Mesenchymal stem cell (in vitro differentiated cells and primary cell): ENCODE data around the gene GHR.

Experiments used
- DNase-seq: peaks from one replicate; pipeline ENCODE4 v3.0.0-alpha.2; 2013
- H2AFZ ChIP-seq: one replicate; pipeline ENCODE4 v1.6.1; 2013; ENCODE audit warnings: low read depth, mild to moderate bottlenecking, control low read depth, inconsistent platforms, low read length, moderate library complexity
- H2AK5ac ChIP-seq: 2 replicates; pipeline ENCODE4 v1.6.1; 2013; ENCODE audit warnings: low read length, moderate library complexity, mild to moderate bottlenecking, inconsistent platforms; ENCODE audit not compliant: severe bottlenecking
- H2BK120ac ChIP-seq: one replicate; pipeline ENCODE4 v1.6.1; 2013; ENCODE audit warnings: low read depth, mild to moderate bottlenecking, inconsistent platforms, low read length, moderate library complexity
- H2BK12ac ChIP-seq, 2 experiments: one replicate each; pipeline ENCODE4 v1.6.1; 2013; ENCODE audit warnings: inconsistent platforms in 2 of 2, low read length in 2 of 2, mild to moderate bottlenecking in 2 of 2, moderate library complexity in 2 of 2, control low read depth in 1 of 2
- H2BK15ac ChIP-seq: one replicate; pipeline ENCODE4 v1.6.1; 2013; ENCODE audit warnings: mild to moderate bottlenecking, low read depth, inconsistent platforms; ENCODE audit not compliant: poor library complexity, severe bottlenecking
- H2BK5ac ChIP-seq: 2 replicates; pipeline ENCODE4 v1.6.1; 2013; ENCODE audit warnings: low read depth, mild to moderate bottlenecking, low read length, control low read depth, inconsistent platforms; ENCODE audit not compliant: poor library complexity, severe bottlenecking
- H3K14ac ChIP-seq, 2 experiments: one replicate each; pipeline ENCODE4 v1.6.1; 2013; ENCODE audit warnings: inconsistent platforms in 2 of 2, low read length in 2 of 2, control low read depth in 1 of 2, mild to moderate bottlenecking in 1 of 2, moderate library complexity in 1 of 2
- H3K18ac ChIP-seq, 2 experiments: one replicate each; pipeline ENCODE4 v1.6.1; 2013; ENCODE audit warnings: inconsistent platforms in 2 of 2, low read length in 2 of 2, control low read depth in 1 of 2, low read depth in 1 of 2, mild to moderate bottlenecking in 1 of 2
- H3K23ac ChIP-seq, 2 experiments: one replicate each; pipeline ENCODE4 v1.6.1; 2013; ENCODE audit warnings: inconsistent platforms in 2 of 2, low read length in 2 of 2, mild to moderate bottlenecking in 2 of 2, moderate library complexity in 2 of 2, control low read depth in 1 of 2
- H3K27ac ChIP-seq: 2 replicates; pipeline ENCODE4 v1.5.1; 2013; ENCODE audit warnings: mild to moderate bottlenecking, moderate library complexity, low read length, control low read depth, inconsistent platforms; ENCODE audit not compliant: poor library complexity, severe bottlenecking
- H3K27me3 ChIP-seq, 2 experiments: 2 replicates each; pipeline versions ENCODE4 v1.6.1 to v1.7.0; 2013; ENCODE audit warnings: low read length in 2 of 2, mild to moderate bottlenecking in 2 of 2, moderate library complexity in 2 of 2, control low read depth in 1 of 2, inconsistent platforms in 1 of 2; ENCODE audit not compliant: control insufficient read depth in 1 of 2, insufficient read depth in 1 of 2
- H3K36me3 ChIP-seq, 2 experiments: 2 replicates each; pipeline versions ENCODE4 v1.6.1 to v1.7.0; 2013; ENCODE audit warnings: low read length in 2 of 2, control low read depth in 1 of 2, inconsistent platforms in 1 of 2, low read depth in 1 of 2, mild to moderate bottlenecking in 1 of 2; ENCODE audit not compliant: insufficient read depth in 2 of 2, control insufficient read depth in 1 of 2
- H3K4ac ChIP-seq, 2 experiments: one replicate each; pipeline ENCODE4 v1.6.1; 2013; ENCODE audit warnings: inconsistent platforms in 2 of 2, low read length in 2 of 2, mild to moderate bottlenecking in 2 of 2, moderate library complexity in 2 of 2, control low read depth in 1 of 2, low read depth in 1 of 2
- H3K4me1 ChIP-seq: 2 replicates; pipeline ENCODE4 v1.6.1; 2013; ENCODE audit warnings: low read depth, low read length, control low read depth; ENCODE audit not compliant: control insufficient read depth, insufficient read depth
- H3K4me2 ChIP-seq: 2 replicates; pipeline ENCODE4 v1.6.1; 2013; ENCODE audit warnings: low read length, mild to moderate bottlenecking, inconsistent platforms; ENCODE audit not compliant: poor library complexity, severe bottlenecking
- H3K4me3 ChIP-seq, 2 experiments: 2 replicates each; pipeline versions ENCODE4 v1.5.1 to v1.7.0; 2013; ENCODE audit warnings: low read length in 2 of 2, mild to moderate bottlenecking in 2 of 2, control low read depth in 1 of 2, low read depth in 1 of 2; ENCODE audit not compliant: insufficient read depth in 1 of 2
- H3K79me1 ChIP-seq: replicated peaks from 2 replicates; pipeline ENCODE4 v1.6.1; 2013; ENCODE audit warnings: mild to moderate bottlenecking, control low read depth, low read length, inconsistent platforms; ENCODE audit not compliant: poor library complexity, severe bottlenecking
- H3K9ac ChIP-seq: 2 replicates; pipeline ENCODE4 v1.7.0; 2013; ENCODE audit warnings: mild to moderate bottlenecking, low read length, moderate library complexity
- H3K9me3 ChIP-seq: 2 replicates; pipeline ENCODE4 v1.7.0; 2013; ENCODE audit warnings: mild to moderate bottlenecking, low read length; ENCODE audit not compliant: control insufficient read depth
- H4K8ac ChIP-seq: one replicate; pipeline ENCODE4 v1.6.1; 2013; ENCODE audit warnings: inconsistent platforms, mild to moderate bottlenecking, low read length, moderate library complexity
- H4K91ac ChIP-seq: one replicate; pipeline ENCODE4 v1.6.1; 2013; ENCODE audit warnings: mild to moderate bottlenecking, low read length, inconsistent platforms
- WGBS: methylation state at CpG from one replicate; pipeline ENCODE4 v1.1.7; 2013; ENCODE audit warnings: mixed read lengths; 5-methylcytosine and 5-hydroxymethylcytosine counted together

The GHR gene

GRCh38 chr5:42547894-42548293 lies 124.7 kb downstream of the GHR start:
- 69% methylated on average over 1 of the region's 1 CpG for WGBS
- no peak overlapping the region for H3K27ac ChIP-seq

GRCh38 chr5:42552597-42552996 lies 129.4 kb downstream of the GHR start:
- Histone ChIP-seq H3K9me3 (no peaks in the 10 kb centered on the region), H4K8ac (no peak overlapping the region), H2AK5ac (no peak overlapping the region), H3K4me3 (no peak overlapping the region), H3K18ac (no peak overlapping the region), H3K14ac (no peak overlapping the region), H3K9ac (no peak overlapping the region), H4K91ac (no peak overlapping the region), H2BK15ac (no peak overlapping the region), H3K79me1 (no peaks in the 10 kb centered on the region), H2BK5ac (no peak overlapping the region), H2AFZ (no peak overlapping the region), H3K27me3 (peaks cover 0 to 3% of the 10 kb centered on the region in 2 experiments), H2BK12ac (no peak overlapping the region), H3K4me2 (no peak overlapping the region), H2BK120ac (no peak overlapping the region), H3K4ac (no peak overlapping the region), H3K36me3 (no peaks in the 10 kb centered on the region), H3K23ac (no peak overlapping the region), H3K27ac (no peak overlapping the region), H3K4me1 (no peaks in the 10 kb centered on the region)
- WGBS = 86% methylated on average over 1 of the region's 1 CpG
- DNase-seq = no peak

More at GRCh38 chr5:42547894-42548293, 124.7 kb downstream of the GHR start:
- H4K91ac ChIP-seq = no peak overlapping the region
- peak overlapping the region in 1 of 2 experiments; percentile 78 for H3K18ac ChIP-seq
- H2AFZ ChIP-seq = no peak overlapping the region
- no peak for DNase-seq
- no peak overlapping the region for H4K8ac ChIP-seq
- no peaks in the 10 kb centered on the region for H3K4me1 ChIP-seq
- peak overlapping the region in 1 of 2 experiments; percentile 55 for H3K14ac ChIP-seq
- peak overlapping the region in 1 of 2 experiments; percentile 54 for H2BK12ac ChIP-seq
- H3K9ac ChIP-seq = no peak overlapping the region
- no peak overlapping the region for H2BK15ac ChIP-seq
- peaks cover 0 to 3% of the 10 kb centered on the region in 2 experiments for H3K27me3 ChIP-seq
- no peak overlapping the region for H3K23ac ChIP-seq
- no peaks in the 10 kb centered on the region for H3K36me3 ChIP-seq
- H2AK5ac ChIP-seq = no peak overlapping the region
- H3K9me3 ChIP-seq = no peaks in the 10 kb centered on the region
- H2BK5ac ChIP-seq = no peak overlapping the region
- H3K4me3 ChIP-seq = no peak overlapping the region
- H3K4ac ChIP-seq = peak overlapping the region in 1 of 2 experiments; percentile 19
- H3K79me1 ChIP-seq = no peaks in the 10 kb centered on the region
- H2BK120ac ChIP-seq = no peak overlapping the region
- no peak overlapping the region for H3K4me2 ChIP-seq

GRCh38 chr5:42553461-42553860 lies 130.2 kb downstream of the GHR start:
- no peaks in the 10 kb centered on the region for H3K36me3 ChIP-seq
- H3K4me1 ChIP-seq = no peaks in the 10 kb centered on the region
- no peak overlapping the region for H2BK15ac ChIP-seq

GRCh38 chr5:42555010-42555409 lies 131.8 kb downstream of the GHR start:
- Histone ChIP-seq H2BK5ac (no peak overlapping the region), H2AFZ (no peak overlapping the region), H3K27ac (no peak overlapping the region), H3K23ac (no peak overlapping the region), H3K27me3 (peaks cover 0 to 3% of the 10 kb centered on the region in 2 experiments), H2BK15ac (no peak overlapping the region), H3K9ac (no peak overlapping the region), H3K9me3 (no peaks in the 10 kb centered on the region), H3K79me1 (no peaks in the 10 kb centered on the region), H2BK120ac (no peak overlapping the region), H3K36me3 (no peaks in the 10 kb centered on the region), H3K14ac (no peak overlapping the region), H3K18ac (no peak overlapping the region), H4K91ac (no peak overlapping the region), H3K4ac (no peak overlapping the region), H4K8ac (no peak overlapping the region), H2AK5ac (no peak overlapping the region), H2BK12ac (no peak overlapping the region), H3K4me1 (no peaks in the 10 kb centered on the region), H3K4me3 (no peak overlapping the region), H3K4me2 (no peak overlapping the region)
- DNase-seq = no peak
- WGBS = 100% methylated on average over 1 of the region's 1 CpG

More at GRCh38 chr5:42553461-42553860, 130.2 kb downstream of the GHR start:
- no peak overlapping the region for H3K4ac ChIP-seq
- H3K4me2 ChIP-seq = no peak overlapping the region
- no peaks in the 10 kb centered on the region for H3K79me1 ChIP-seq
- no peak overlapping the region for H3K9ac ChIP-seq
- H2BK12ac ChIP-seq = no peak overlapping the region
- H2AK5ac ChIP-seq = no peak overlapping the region
- no peak overlapping the region for H2AFZ ChIP-seq
- no peak overlapping the region for H2BK120ac ChIP-seq
- no peak overlapping the region for H3K27ac ChIP-seq
- 71% methylated on average over 1 of the region's 4 CpGs for WGBS
- H2BK5ac ChIP-seq = no peak overlapping the region
- H3K14ac ChIP-seq = no peak overlapping the region
- H4K91ac ChIP-seq = no peak overlapping the region
- H4K8ac ChIP-seq = no peak overlapping the region
- no peak overlapping the region for H3K4me3 ChIP-seq
- H3K18ac ChIP-seq = no peak overlapping the region
- no peak overlapping the region for H3K23ac ChIP-seq
- H3K9me3 ChIP-seq = no peaks in the 10 kb centered on the region
- DNase-seq = no peak
- H3K27me3 ChIP-seq = peaks cover 0 to 3% of the 10 kb centered on the region in 2 experiments
